Type B pancreatic cell (in vitro differentiated cells): ENCODE data around the gene THTPA. TPM values are rescaled to one million over a fixed set of nuclear protein-coding genes. Genes with fewer than 3 reads are reported as not detected.

Experiments used
- DNase-seq: peaks from one replicate; pipeline ENCODE4 v3.0.0; 2021; ENCODE audit warnings: mixed read lengths; ENCODE audit not compliant: unreplicated experiment; ENCODE audit errors: extremely low spot score
- H3K27ac Mint-ChIP-seq: 2 replicates; pipeline ENCODE4 v1.8.0; 2021; ENCODE audit warnings: mild to moderate bottlenecking, mixed read lengths
- H3K27me3 Mint-ChIP-seq: 2 replicates; pipeline ENCODE4 v1.8.0; 2021; ENCODE audit warnings: mixed read lengths
- H3K36me3 Mint-ChIP-seq: 2 replicates; pipeline ENCODE4 v1.8.0; 2021; ENCODE audit warnings: mixed read lengths
- H3K4me1 Mint-ChIP-seq: one replicate; pipeline ENCODE4 v1.8.0; 2021; ENCODE audit warnings: mixed read lengths; ENCODE audit not compliant: unreplicated experiment
- H3K4me3 Mint-ChIP-seq: 2 replicates; pipeline ENCODE4 v1.8.0; 2021; ENCODE audit warnings: mild to moderate bottlenecking, mixed read lengths
- H3K9me3 Mint-ChIP-seq: 2 replicates; pipeline ENCODE4 v1.8.0; 2021; ENCODE audit warnings: mixed read lengths
- CTCF ChIP-seq: fragments of 200-600 bp; sonication (generic); conservative IDR thresholded peaks from 2 replicates; pipeline ENCODE4 v1.5.0; 2021; ENCODE audit warnings: antibody characterized with exemption, mild to moderate bottlenecking
- total RNA-seq: library from RNA; stranded (reverse); gene quantifications from 2 replicates; pipeline ENCODE4 v1.2.1, GENCODE V29; 2021; ENCODE audit warnings: low replicate concordance

THTPA gene
- total RNA-seq, 1 donor from 2014 or later, result 16.4 TPM

GRCh38 chr14:23550812-23551265 lies 5.2 kb upstream of the THTPA start:
- Mint-ChIP-seq H3K4me3 (no peak overlapping the region), H3K4me1 (peaks cover 5% of the 10 kb centered on the region), H3K9me3 (no peaks in the 10 kb centered on the region), H3K27me3 (no peaks in the 10 kb centered on the region), H3K27ac (peak overlapping the region; percentile 4), H3K36me3 (no peaks in the 10 kb centered on the region)
- DNase-seq, result no peak
- no peak for TF ChIP-seq CTCF

GRCh38 chr14:23551266-23552028 lies 4.6 kb upstream of the THTPA start, which contains the start of gene ZFHX2:
Gene ZFHX2 (minus strand): TSS chr14:23551765. CDS start chr14:23535325, 16,440 bp downstream.
- Mint-ChIP-seq H3K36me3 (no peaks in the 10 kb centered on the region), H3K9me3 (no peaks in the 10 kb centered on the region), H3K4me3 (peak within 1 kb of the TSS; percentile 22), H3K27me3 (no peaks in the 10 kb centered on the region), H3K27ac (peak within 1 kb of the TSS; percentile 4), H3K4me1 (peaks cover 7% of the 10 kb centered on the region)
- TF ChIP-seq CTCF, result no peak
- peak; percentile 86 for DNase-seq

GRCh38 chr14:23555533-23555881 lies 564 bp upstream of the THTPA start:
- no peaks in the 10 kb centered on the region for H3K36me3 Mint-ChIP-seq
- peak overlapping the region; percentile 88 for H3K27ac Mint-ChIP-seq
- H3K27me3 Mint-ChIP-seq, result no peaks in the 10 kb centered on the region
- peaks cover 26% of the 10 kb centered on the region for H3K4me1 Mint-ChIP-seq
- no peaks in the 10 kb centered on the region for H3K9me3 Mint-ChIP-seq
- DNase-seq, result no peak
- H3K4me3 Mint-ChIP-seq, result peak overlapping the region; percentile 95
- no peak for TF ChIP-seq CTCF

GRCh38 chr14:23556700-23557440 lies 799 bp downstream of the THTPA start:
- Mint-ChIP-seq H3K27ac (peak overlapping the region; percentile 88), H3K36me3 (no peaks in the 10 kb centered on the region), H3K9me3 (no peaks in the 10 kb centered on the region), H3K4me3 (peak overlapping the region; percentile 95), H3K4me1 (peaks cover 26% of the 10 kb centered on the region), H3K27me3 (no peaks in the 10 kb centered on the region)
- TF ChIP-seq CTCF, result no peak
- no peak for DNase-seq

- H3K9me3 Mint-ChIP-seq, result no peaks in the 10 kb centered on the region
- DNase-seq, result no peak
- TF ChIP-seq CTCF, result no peak
- H3K36me3 Mint-ChIP-seq, result no peaks in the 10 kb centered on the region
- peaks cover 26% of the 10 kb centered on the region for H3K4me1 Mint-ChIP-seq
- H3K27ac Mint-ChIP-seq, result peak overlapping the region; percentile 7
- no peaks in the 10 kb centered on the region for H3K27me3 Mint-ChIP-seq
- peak overlapping the region; percentile 82 for H3K4me3 Mint-ChIP-seq
Observed at GRCh38 chr14:23557521-23557920, 1.4 kb downstream of the THTPA start.
